Lower leg skin (tissue), 3 donors: ENCODE results near the gene CFHR2.
"Not testable (repeated sequence)": the region's sequence is repeated elsewhere in the genome, so short reads cannot be mapped to it uniquely, and the experiment has no call there.

Source experiments
- CTCF ChIP-seq, 3 donors: fragments of 450-650 bp; IDR thresholded peaks; one replicate each; pipeline ENCODE4 v1.5.1; 2016; ENCODE audit warnings: antibody characterized with exemption in 3 of 3, mild to moderate bottlenecking in 3 of 3, moderate library complexity in 2 of 3
- POLR2A ChIP-seq, 2 donors: fragments of 450-650 bp; IDR thresholded peaks; one replicate each; pipeline ENCODE4 v1.6.1; 2016 to 2017; ENCODE audit warnings: antibody characterized with exemption in 2 of 2, mild to moderate bottlenecking in 1 of 2, moderate library complexity in 1 of 2

GRCh38 chr1:196932853-196933252 lies 10.7 kb upstream of the CFHR2 start:
- TF ChIP-seq POLR2A, CTCF (IDR thresholded peaks at IDR 0.05): not testable (repeated sequence)
